ENCODE data around the gene SMC6. TPM values are rescaled to one million over a fixed set of nuclear protein-coding genes. Genes with fewer than 3 reads are reported as not detected.

The SMC6 gene
- total RNA-seq, 1 donor from 2014 or later = 21.4 TPM

DNA sequence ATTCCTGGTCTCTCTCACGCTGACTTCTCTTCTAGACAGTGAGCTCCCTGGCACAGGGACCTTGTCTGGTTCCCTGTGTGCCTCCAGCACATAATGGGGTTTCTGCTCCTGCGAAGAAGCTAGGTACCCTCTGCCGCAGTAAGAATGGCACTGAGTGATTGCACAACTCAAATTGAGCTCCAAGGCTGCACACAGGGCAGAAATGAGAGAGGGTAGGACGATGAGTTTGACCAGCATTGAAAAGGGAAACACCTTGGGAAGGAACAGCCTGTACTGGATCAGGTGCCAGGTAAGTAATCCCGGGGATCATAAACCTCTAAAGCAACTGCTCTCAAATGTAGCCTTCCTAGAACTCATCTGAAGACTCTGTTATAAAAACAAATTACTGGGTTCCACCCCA is 41.7 kb upstream of the SMC6 start:
- TF ChIP-seq, protein P1, sequence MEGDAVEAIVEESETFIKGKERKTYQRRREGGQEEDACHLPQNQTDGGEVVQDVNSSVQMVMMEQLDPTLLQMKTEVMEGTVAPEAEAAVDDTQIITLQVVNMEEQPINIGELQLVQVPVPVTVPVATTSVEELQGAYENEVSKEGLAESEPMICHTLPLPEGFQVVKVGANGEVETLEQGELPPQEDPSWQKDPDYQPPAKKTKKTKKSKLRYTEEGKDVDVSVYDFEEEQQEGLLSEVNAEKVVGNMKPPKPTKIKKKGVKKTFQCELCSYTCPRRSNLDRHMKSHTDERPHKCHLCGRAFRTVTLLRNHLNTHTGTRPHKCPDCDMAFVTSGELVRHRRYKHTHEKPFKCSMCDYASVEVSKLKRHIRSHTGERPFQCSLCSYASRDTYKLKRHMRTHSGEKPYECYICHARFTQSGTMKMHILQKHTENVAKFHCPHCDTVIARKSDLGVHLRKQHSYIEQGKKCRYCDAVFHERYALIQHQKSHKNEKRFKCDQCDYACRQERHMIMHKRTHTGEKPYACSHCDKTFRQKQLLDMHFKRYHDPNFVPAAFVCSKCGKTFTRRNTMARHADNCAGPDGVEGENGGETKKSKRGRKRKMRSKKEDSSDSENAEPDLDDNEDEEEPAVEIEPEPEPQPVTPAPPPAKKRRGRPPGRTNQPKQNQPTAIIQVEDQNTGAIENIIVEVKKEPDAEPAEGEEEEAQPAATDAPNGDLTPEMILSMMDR (conservative IDR thresholded peaks at IDR 0.05; ENCODE audit: low read depth, low read length) = no peak
- DNase-seq (ENCODE audit: low read depth) = no peak

DNA sequence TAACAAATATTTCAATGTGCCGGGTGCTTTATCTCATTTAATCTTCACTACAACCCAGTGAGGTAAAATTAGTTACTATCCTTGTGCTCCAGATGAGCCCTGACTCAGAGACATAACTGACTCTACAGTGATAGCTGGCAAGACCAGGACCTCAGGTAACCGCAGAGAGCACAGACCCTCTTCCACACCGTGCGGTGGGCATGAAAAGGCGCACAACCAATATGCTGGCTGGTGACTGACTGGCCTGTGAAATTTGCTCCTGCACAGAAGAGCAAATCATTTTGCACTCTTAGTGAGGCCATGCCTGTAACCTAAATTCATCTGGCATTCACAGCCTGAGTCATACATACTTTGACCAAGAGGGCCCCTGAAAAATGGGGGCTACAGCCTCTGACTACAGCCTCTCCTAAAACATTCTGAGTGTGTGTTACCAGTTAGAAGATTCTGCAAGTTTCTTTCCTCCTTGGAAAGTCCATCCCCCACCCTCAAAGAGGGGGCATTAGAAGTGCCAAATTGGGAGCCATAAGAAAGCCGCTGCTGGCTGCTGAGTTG is 40.3 kb upstream of the SMC6 start:
- TF ChIP-seq, protein P1 (conservative IDR thresholded peaks at IDR 0.05; ENCODE audit: low read depth, low read length) = no peak
- no peak overlapping the region for H3K4me3 ChIP-seq (ENCODE audit: low read depth, low read length)

More for the DNA sequence above, 41.7 kb upstream of the SMC6 start:
- no peak overlapping the region for H3K4me3 ChIP-seq (ENCODE audit: low read depth, low read length)

DNA sequence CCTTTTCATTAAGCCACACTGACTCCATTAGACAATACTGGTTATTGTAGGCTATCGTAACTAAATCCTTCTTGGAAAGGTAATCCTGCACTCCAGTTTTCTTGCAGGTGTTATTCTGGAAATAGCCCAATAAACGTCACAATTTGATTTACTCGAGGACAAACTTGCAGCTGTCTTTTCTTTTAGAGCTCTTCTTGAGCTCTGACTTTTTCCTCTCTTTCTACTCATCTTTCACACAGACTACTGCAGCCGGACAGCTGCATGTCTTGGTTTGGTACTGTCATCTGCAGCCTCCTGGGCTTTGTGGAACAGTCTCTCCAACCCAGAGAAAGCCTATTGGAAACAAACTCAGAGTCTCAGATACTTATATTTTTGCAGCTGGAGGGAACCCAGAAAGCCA is 39.7 kb upstream of the SMC6 start:
- TF ChIP-seq, protein P1 (conservative IDR thresholded peaks at IDR 0.05; ENCODE audit: low read depth, low read length) = no peak
- no peak for DNase-seq (ENCODE audit: low read depth)
- no peak overlapping the region for H3K4me3 ChIP-seq (ENCODE audit: low read depth, low read length)

More for the DNA sequence above, 40.3 kb upstream of the SMC6 start:
- no peak for DNase-seq (ENCODE audit: low read depth)

DNA sequence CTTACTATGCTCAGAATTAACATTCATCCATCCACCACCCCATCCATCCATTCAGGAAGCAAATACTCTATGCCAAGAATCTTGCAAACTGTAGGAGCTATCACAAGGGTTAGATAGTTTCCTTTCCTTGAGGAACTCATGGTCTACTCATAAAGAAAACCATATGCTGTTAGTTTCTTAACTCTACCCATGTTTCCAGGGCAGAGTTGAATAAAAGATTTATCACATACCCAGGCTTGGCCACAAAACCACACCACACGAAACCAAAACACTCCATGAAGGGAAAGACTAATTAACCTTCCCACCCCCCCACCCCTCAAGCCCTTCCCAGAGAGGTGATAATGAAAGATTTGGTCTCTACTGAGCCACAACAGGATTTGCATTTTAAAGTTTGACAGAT is 38.9 kb upstream of the SMC6 start:
- DNase-seq (ENCODE audit: low read depth) = no peak
- H3K4me3 ChIP-seq (ENCODE audit: low read depth, low read length) = no peak overlapping the region
- TF ChIP-seq, protein P1 (conservative IDR thresholded peaks at IDR 0.05; ENCODE audit: low read depth, low read length) = no peak

DNA sequence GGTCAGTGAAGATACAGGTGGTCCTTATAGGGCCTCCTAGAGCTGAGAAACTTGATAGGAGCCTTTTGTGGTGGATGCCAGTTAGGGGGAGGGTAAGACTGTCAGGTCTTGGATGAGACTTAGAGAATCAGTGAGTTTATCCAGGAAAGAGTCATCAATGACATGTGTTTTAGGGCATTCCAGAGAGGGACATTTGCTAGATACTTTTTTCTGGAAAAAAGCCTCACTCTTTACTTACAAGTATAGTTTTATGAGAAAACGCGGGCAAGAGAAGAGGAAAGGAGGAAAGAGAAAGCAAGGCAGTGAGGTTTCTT is 38.2 kb upstream of the SMC6 start:
- H3K4me3 ChIP-seq (ENCODE audit: low read depth, low read length) = no peak overlapping the region
- TF ChIP-seq, protein P1 (conservative IDR thresholded peaks at IDR 0.05; ENCODE audit: low read depth, low read length) = no peak
- DNase-seq (ENCODE audit: low read depth) = no peak

DNA sequence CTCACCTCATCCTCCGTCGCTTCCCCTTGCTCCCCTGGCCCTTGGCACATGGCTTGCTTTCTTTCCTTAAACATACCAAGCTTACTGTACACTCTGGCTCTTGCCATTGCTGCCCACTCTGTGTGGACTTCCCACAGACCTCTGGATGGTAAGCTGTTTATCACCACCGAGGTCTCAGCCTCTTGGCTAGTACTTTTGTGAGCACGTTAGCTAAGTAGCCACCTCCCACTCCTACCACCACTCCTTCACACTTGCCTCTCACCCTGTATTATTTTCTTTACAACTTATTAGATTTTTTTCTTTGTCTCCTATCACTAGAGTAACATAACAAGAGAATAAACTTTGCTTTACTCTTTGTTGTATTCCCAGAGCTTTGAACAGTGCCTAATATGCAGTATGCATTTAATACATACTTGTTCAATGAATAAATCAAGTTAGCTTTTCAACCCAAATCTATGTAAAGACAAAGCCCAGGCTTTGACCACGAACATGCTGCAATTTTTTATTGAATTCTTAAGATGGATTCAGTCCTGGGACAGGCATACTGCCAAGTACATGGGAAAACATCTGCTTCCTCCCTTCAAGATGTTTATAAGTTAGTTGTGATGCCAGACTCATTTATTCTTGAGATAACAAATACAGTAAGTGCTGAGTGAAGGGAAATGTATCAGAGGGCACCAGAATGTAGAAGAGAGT is 37.7 kb upstream of the SMC6 start:
- TF ChIP-seq, protein P1 (conservative IDR thresholded peaks at IDR 0.05; ENCODE audit: low read depth, low read length) = no peak
- no peak for DNase-seq (ENCODE audit: low read depth)
- H3K4me3 ChIP-seq (ENCODE audit: low read depth, low read length) = no peak overlapping the region

DNA sequence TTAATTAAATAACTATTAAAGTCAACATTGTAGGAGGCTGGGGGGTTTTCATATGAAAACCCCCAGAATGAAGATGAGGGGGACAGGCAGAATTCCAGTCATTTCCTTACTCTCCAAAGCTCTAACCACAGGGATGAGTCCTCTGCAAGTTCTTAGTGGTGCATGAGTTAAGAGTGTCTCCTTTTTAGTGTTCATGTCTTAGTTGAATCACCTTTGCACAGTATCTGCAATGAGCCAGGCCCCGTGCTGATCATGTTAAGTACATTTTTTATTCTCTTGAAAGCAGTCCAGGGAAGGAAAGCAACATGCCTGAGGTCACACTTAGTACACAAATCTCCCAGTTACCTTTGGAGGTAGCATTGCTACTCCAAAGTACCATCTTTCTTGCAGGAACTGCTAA is 36.9 kb upstream of the SMC6 start:
- no peak overlapping the region for H3K4me3 ChIP-seq (ENCODE audit: low read depth, low read length)
- TF ChIP-seq, protein P1 (conservative IDR thresholded peaks at IDR 0.05; ENCODE audit: low read depth, low read length) = no peak
- no peak for DNase-seq (ENCODE audit: low read depth)
